Measurements from ENCODE around the gene PKHD1. TPM values are rescaled to one million over a fixed set of nuclear protein-coding genes. Genes with fewer than 3 reads are reported as not detected.

The PKHD1 gene
- total RNA-seq, 1 experiment from 2014 or later = 0.09 TPM

GRCh38 chr6:51788121-51788520, 299.3 kb downstream of the PKHD1 start:
- Histone ChIP-seq H3K4me2 (ENCODE audit: insufficient read depth, insufficient read length, low read length) (no peak overlapping the region), H3T11ph (ENCODE audit: low read length) (no peak overlapping the region), H4K5ac (ENCODE audit: insufficient read length, low read depth, low read length) (no peak overlapping the region), H2BK15ac (ENCODE audit: low read depth, low read length) (no peak overlapping the region), H3K18ac (ENCODE audit: insufficient read length, low read depth, low read length) (no peak overlapping the region), H2BK120ac (ENCODE audit: low read depth, low read length, poor library complexity, severe bottlenecking) (no peak overlapping the region), H2BK5ac (ENCODE audit: insufficient read length, low read length) (no peak overlapping the region), H3K4ac (ENCODE audit: low read depth, low read length) (no peak overlapping the region), H2AK5ac (ENCODE audit: insufficient read length, low read length) (no peak overlapping the region), H3K9me3 (ENCODE audit: control insufficient read depth, low read depth, low read length) (no peaks in the 10 kb centered on the region), H2BK20ac (ENCODE audit: low read depth, low read length, poor library complexity, severe bottlenecking) (no peak overlapping the region), H3K79me1 (ENCODE audit: insufficient read depth, low read depth, low read length, poor library complexity, severe bottlenecking) (no peaks in the 10 kb centered on the region), H3K23ac (ENCODE audit: insufficient read length, low read depth, low read length) (no peak overlapping the region), H2AFZ (ENCODE audit: low read length) (no peak overlapping the region), H3K14ac (ENCODE audit: insufficient read depth, low read length) (no peak overlapping the region), H2BK12ac (ENCODE audit: insufficient read length, low read depth, low read length) (no peak overlapping the region), H4K91ac (ENCODE audit: insufficient read length, low read depth, low read length) (no peak overlapping the region), H3K79me2 (ENCODE audit: insufficient read depth, low read length) (no peaks in the 10 kb centered on the region), H4K8ac (replicated peaks; ENCODE audit: insufficient read length, low read depth, low read length) (no peak overlapping the region), H3K27me3 (ENCODE audit: insufficient read depth, low read length) (no peaks in the 10 kb centered on the region), H3K4me1 (ENCODE audit: insufficient read depth, low read length) (peaks cover 4% of the 10 kb centered on the region; the same call in 1 of the 2 replicates), H3K56ac (ENCODE audit: insufficient read length, low read depth, low read length) (no peak overlapping the region), H3K27ac (ENCODE audit: insufficient read length, low read depth, low read length) (no peak overlapping the region), H3K9ac (ENCODE audit: extremely low read depth, insufficient read length, low read length) (no peak overlapping the region), H3K23me2 (ENCODE audit: insufficient read length, low read depth, low read length, poor library complexity, severe bottlenecking) (no peaks in the 10 kb centered on the region), H4K20me1 (ENCODE audit: control insufficient read depth, insufficient read depth, insufficient read length) (no peaks in the 10 kb centered on the region)
- H3K27me3 Mint-ChIP-seq (ENCODE audit: low read depth) = no peaks in the 10 kb centered on the region
- no peak for DNase-seq
- no peaks in the 10 kb centered on the region for H3K9me3 Mint-ChIP-seq
- H3K4me3 Mint-ChIP-seq = no peak overlapping the region
- no peak for TF ChIP-seq CTCF (conservative IDR thresholded peaks at IDR 0.05)
- no peaks in the 10 kb centered on the region for H3K36me3 Mint-ChIP-seq (ENCODE audit: insufficient read depth in 1 of 3, low read depth in 3 of 3)
- H3K4me1 Mint-ChIP-seq = peaks cover 6 to 7% of the 10 kb centered on the region in 2 experiments
- H3K27ac Mint-ChIP-seq = no peak overlapping the region
- WGBS (ENCODE audit: extremely low coverage, insufficient read length, low lambda C conversion rate) = no CpG with 5 or more reads among the region's 1 CpG
